HG03103 (cell line): ENCODE measurements around the gene UQCR11.

Experiments
- ATAC-seq: cut with Tn5 transposase; IDR thresholded peaks from one replicate; pipeline ENCODE4 v1.9.1; 2021; ENCODE audit warnings: low read depth; ENCODE audit not compliant: unreplicated experiment

UQCR11 gene

GRCh38 chr19:1636325-1637236, 31.3 kb upstream of the UQCR11 start:
- ATAC-seq, result no peak

GRCh38 chr19:1634938-1635243, 29.6 kb upstream of the UQCR11 start:
- no peak for ATAC-seq

GRCh38 chr19:1634242-1634937, 29.1 kb upstream of the UQCR11 start:
- ATAC-seq, result no peak

- no peak for ATAC-seq
Measured at GRCh38 chr19:1633269-1633826, 28.1 kb upstream of the UQCR11 start.

GRCh38 chr19:1632462-1633268, 27.4 kb upstream of the UQCR11 start:
- no peak for ATAC-seq

- ATAC-seq, result no peak
Measured at GRCh38 chr19:1631557-1632100, 26.4 kb upstream of the UQCR11 start.

- ATAC-seq, result no peak
Measured at GRCh38 chr19:1630811-1631210, 25.5 kb upstream of the UQCR11 start.

GRCh38 chr19:1630012-1630411, 24.8 kb upstream of the UQCR11 start:
- ATAC-seq, result no peak

GRCh38 chr19:1629256-1629808, 24.1 kb upstream of the UQCR11 start:
- ATAC-seq, result no peak

- no peak for ATAC-seq
Measured at GRCh38 chr19:1627194-1627593, 21.9 kb upstream of the UQCR11 start.

GRCh38 chr19:1626417-1627010, 21.3 kb upstream of the UQCR11 start:
- no peak for ATAC-seq

GRCh38 chr19:1624458-1624857, 19.2 kb upstream of the UQCR11 start:
- ATAC-seq, result no peak

GRCh38 chr19:1622541-1622940, 17.3 kb upstream of the UQCR11 start:
- no peak for ATAC-seq

GRCh38 chr19:1622007-1622406, 16.7 kb upstream of the UQCR11 start:
- no peak for ATAC-seq

- ATAC-seq, result no peak
Measured at GRCh38 chr19:1621574-1621973, 16.3 kb upstream of the UQCR11 start.

GRCh38 chr19:1621021-1621420, 15.8 kb upstream of the UQCR11 start:
- ATAC-seq, result no peak

GRCh38 chr19:1620502-1620901, 15.2 kb upstream of the UQCR11 start:
- ATAC-seq, result no peak

GRCh38 chr19:1619703-1620102, 14.4 kb upstream of the UQCR11 start:
- no peak for ATAC-seq

- ATAC-seq, result no peak
Measured at GRCh38 chr19:1619094-1619439, 13.8 kb upstream of the UQCR11 start.
